ENCODE data around the gene TNFSF11.
"Not testable (repeated sequence)": the region's sequence is repeated elsewhere in the genome, so short reads cannot be mapped to it uniquely, and the experiment has no call there.

TNFSF11 gene

GRCh38 chr13:42559573-42560218 lies 14.3 kb upstream of the TNFSF11 start:
- intact Hi-C loops (cut with DNase I) = not testable (repeated sequence)
- peak in 2 of 10 donors; percentile 57 to 84 for DNase-seq

- DNase-seq; intact Hi-C loops (cut with DNase I): not testable (repeated sequence)
Observed at GRCh38 chr13:42560320-42560719, 13.6 kb upstream of the TNFSF11 start.

GRCh38 chr13:42561752-42562467 lies 12.0 kb upstream of the TNFSF11 start:
- no peak for DNase-seq
- intact Hi-C loops (cut with DNase I) = no loop called here

GRCh38 chr13:42567906-42568305 lies 6.0 kb upstream of the TNFSF11 start:
- no peak for DNase-seq
- intact Hi-C loops (cut with DNase I) = no loop called here

- intact Hi-C loops (cut with DNase I) = no loop called here
- no peak for DNase-seq
Observed at GRCh38 chr13:42569576-42570344, 4.2 kb upstream of the TNFSF11 start.

- no peak for DNase-seq
- intact Hi-C loops (cut with DNase I) = no loop called here
Observed at GRCh38 chr13:42571895-42572294, 2.1 kb upstream of the TNFSF11 start.

GRCh38 chr13:42574435-42575311 lies 721 bp downstream of the TNFSF11 start:
- peak in 1 of 10 donors; percentile 63 for DNase-seq
- intact Hi-C loops (cut with DNase I) = no loop called here

GRCh38 chr13:42575938-42576337 lies 2.0 kb downstream of the TNFSF11 start:
- intact Hi-C loops (cut with DNase I) = no loop called here
- no peak for DNase-seq

GRCh38 chr13:42577538-42577937 lies 3.6 kb downstream of the TNFSF11 start:
- intact Hi-C loops (cut with DNase I) = no loop called here
- no peak for DNase-seq

GRCh38 chr13:42580644-42581043 lies 6.7 kb downstream of the TNFSF11 start:
- intact Hi-C loops (cut with DNase I) = no loop called here
- no peak for DNase-seq

- intact Hi-C loops (cut with DNase I) = no loop called here
- no peak for DNase-seq
Observed at GRCh38 chr13:42581427-42581826, 7.5 kb downstream of the TNFSF11 start.

GRCh38 chr13:42591602-42592001 lies 17.6 kb downstream of the TNFSF11 start:
- intact Hi-C loops (cut with DNase I) = loop anchor here (10.0 kb wide), 2 partner anchors 1213 to 1273 kb away; no protein-coding TSS in a partner anchor
- no peak for DNase-seq

- intact Hi-C loops (cut with DNase I) = loop anchor here (10.0 kb wide), 2 partner anchors 1212 to 1272 kb away; no protein-coding TSS in a partner anchor
Observed at GRCh38 chr13:42592915-42593900, 19.3 kb downstream of the TNFSF11 start.

GRCh38 chr13:42594481-42595252 lies 20.7 kb downstream of the TNFSF11 start:
- peak in 6 of 10 donors; percentile 39 to 89 (median 50) for DNase-seq
- intact Hi-C loops (cut with DNase I) = loop anchor here (10.0 kb wide), 2 partner anchors 1210 to 1270 kb away; no protein-coding TSS in a partner anchor

More at GRCh38 chr13:42592915-42593900, 19.3 kb downstream of the TNFSF11 start:
- no peak for DNase-seq

GRCh38 chr13:42595253-42595571 lies 21.3 kb downstream of the TNFSF11 start:
- DNase-seq = no peak
- intact Hi-C loops (cut with DNase I) = loop anchor here (10.0 kb wide), 2 partner anchors 1210 to 1270 kb away; no protein-coding TSS in a partner anchor

GRCh38 chr13:42597505-42597904 lies 23.6 kb downstream of the TNFSF11 start:
- intact Hi-C loops (cut with DNase I) = loop anchor here (10.0 kb wide), 2 partner anchors 1207 to 1267 kb away; no protein-coding TSS in a partner anchor
- no peak for DNase-seq

- no peak for DNase-seq
- intact Hi-C loops (cut with DNase I) = no loop called here
Observed at GRCh38 chr13:42600943-42601342, 27.0 kb downstream of the TNFSF11 start.

GRCh38 chr13:42602906-42603305 lies 29.0 kb downstream of the TNFSF11 start:
- no peak for DNase-seq
- intact Hi-C loops (cut with DNase I) = no loop called here
